Thoracic aorta (tissue), 2 donors: Measurements from ENCODE around the gene TMEM184B. TPM values are rescaled to one million over a fixed set of nuclear protein-coding genes. Genes with fewer than 3 reads are reported as not detected.

Experiments
- ATAC-seq: fragments of 150-250 bp; one replicate; pipeline ENCODE4 v1.8.0; 2017; ENCODE audit warnings: low read depth; ENCODE audit not compliant: insufficient number of reproducible peaks, low FRiP score
- DNase-seq: peaks from one replicate; pipeline ENCODE4 v3.0.0-alpha.2; 2020; ENCODE audit warnings: low spot score
- H3K27ac ChIP-seq, 2 donors: fragments of 200-600 bp; sonication (generic); 1 replicate in 1 of 2; 2 replicates in 1 of 2; pipeline ENCODE4 v1.5.1; 2016; ENCODE audit warnings: mild to moderate bottlenecking in 2 of 2, moderate library complexity in 2 of 2
- H3K27me3 ChIP-seq: fragments of 200-600 bp; sonication (generic); replicated peaks from 2 replicates; pipeline ENCODE4 v1.6.0; 2016; ENCODE audit warnings: mild to moderate bottlenecking; ENCODE audit not compliant: insufficient read depth
- H3K36me3 ChIP-seq: fragments of 200-600 bp; sonication (generic); one replicate; pipeline ENCODE4 v1.5.1; 2016
- H3K4me1 ChIP-seq, 2 donors: fragments of 200-600 bp; sonication (generic); 1 replicate in 1 of 2; 2 replicates in 1 of 2; pipeline versions ENCODE4 v1.5.1 to v1.6.0; 2016; ENCODE audit warnings: low read depth in 2 of 2, mild to moderate bottlenecking in 1 of 2; ENCODE audit not compliant: control insufficient read depth in 1 of 2
- H3K4me3 ChIP-seq: fragments of 200-600 bp; sonication (generic); 2 replicates; pipeline ENCODE4 v1.5.1; 2016; ENCODE audit warnings: mild to moderate bottlenecking
- H3K9me3 ChIP-seq: fragments of 200-600 bp; sonication (generic); 2 replicates; pipeline ENCODE4 v1.5.1; 2016
- total RNA-seq, 2 donors: library from RNA; depleted of rRNA; stranded (reverse); fragments of >200 nt; gene quantifications; one replicate each; pipeline versions ENCODE4 v1.1.0 to v1.2.3, GENCODE V29; 2016
- TF ChIP-seq, protein P1 (sequence below): fragments of 200-600 bp; sonication (generic); IDR thresholded peaks from one replicate; pipeline ENCODE4 v1.5.1; 2019; ENCODE audit warnings: antibody characterized with exemption

The TMEM184B gene
- total RNA-seq, 2 donors from 2014 or later: 134 to 254 TPM

DNA sequence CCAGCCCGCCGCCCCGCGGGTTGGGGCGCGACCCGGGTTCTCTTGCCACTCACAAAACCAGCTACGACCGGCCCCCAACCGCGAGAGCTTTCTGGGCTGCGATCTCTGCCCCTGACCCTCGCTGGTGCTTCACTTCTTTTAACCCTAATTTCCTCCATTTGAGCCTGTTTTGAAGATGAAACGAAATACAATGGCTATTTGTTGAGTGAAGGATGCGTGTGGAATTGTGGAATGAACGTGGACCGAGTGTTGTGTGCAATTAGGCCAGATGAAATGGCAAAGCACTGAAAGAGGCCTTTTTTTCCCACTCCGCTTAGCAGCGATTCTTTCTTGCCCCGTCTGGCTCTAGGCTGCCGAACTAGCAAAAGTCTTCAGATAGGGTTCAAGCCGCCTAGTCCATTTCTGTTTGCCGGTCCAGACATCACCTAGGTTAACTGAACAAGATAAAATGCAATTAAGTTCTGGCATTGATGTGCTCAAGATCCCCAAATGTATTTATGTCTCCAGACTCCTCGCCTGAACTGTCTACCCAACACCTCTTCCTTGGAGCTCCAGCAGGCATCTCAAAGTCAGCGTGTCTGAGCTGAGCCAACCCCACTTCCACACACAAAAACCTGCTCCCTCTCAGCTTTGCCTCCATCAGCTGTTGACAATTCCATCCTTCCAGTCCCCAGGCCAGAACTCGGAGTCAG lies 471 bp upstream of the TMEM184B start:
- Histone ChIP-seq H3K27ac (peak overlapping the region; percentile 93 to 94), H3K36me3 (no peaks in the 10 kb centered on the region), H3K4me1 (peaks cover 29 to 44% of the 10 kb centered on the region in 2 donors), H3K9me3 (no peaks in the 10 kb centered on the region), H3K27me3 (no peaks in the 10 kb centered on the region), H3K4me3 (peak overlapping the region; percentile 88)
- no peak for DNase-seq
- ATAC-seq: no peak
- TF ChIP-seq, protein P1, sequence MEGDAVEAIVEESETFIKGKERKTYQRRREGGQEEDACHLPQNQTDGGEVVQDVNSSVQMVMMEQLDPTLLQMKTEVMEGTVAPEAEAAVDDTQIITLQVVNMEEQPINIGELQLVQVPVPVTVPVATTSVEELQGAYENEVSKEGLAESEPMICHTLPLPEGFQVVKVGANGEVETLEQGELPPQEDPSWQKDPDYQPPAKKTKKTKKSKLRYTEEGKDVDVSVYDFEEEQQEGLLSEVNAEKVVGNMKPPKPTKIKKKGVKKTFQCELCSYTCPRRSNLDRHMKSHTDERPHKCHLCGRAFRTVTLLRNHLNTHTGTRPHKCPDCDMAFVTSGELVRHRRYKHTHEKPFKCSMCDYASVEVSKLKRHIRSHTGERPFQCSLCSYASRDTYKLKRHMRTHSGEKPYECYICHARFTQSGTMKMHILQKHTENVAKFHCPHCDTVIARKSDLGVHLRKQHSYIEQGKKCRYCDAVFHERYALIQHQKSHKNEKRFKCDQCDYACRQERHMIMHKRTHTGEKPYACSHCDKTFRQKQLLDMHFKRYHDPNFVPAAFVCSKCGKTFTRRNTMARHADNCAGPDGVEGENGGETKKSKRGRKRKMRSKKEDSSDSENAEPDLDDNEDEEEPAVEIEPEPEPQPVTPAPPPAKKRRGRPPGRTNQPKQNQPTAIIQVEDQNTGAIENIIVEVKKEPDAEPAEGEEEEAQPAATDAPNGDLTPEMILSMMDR: no peak

DNA sequence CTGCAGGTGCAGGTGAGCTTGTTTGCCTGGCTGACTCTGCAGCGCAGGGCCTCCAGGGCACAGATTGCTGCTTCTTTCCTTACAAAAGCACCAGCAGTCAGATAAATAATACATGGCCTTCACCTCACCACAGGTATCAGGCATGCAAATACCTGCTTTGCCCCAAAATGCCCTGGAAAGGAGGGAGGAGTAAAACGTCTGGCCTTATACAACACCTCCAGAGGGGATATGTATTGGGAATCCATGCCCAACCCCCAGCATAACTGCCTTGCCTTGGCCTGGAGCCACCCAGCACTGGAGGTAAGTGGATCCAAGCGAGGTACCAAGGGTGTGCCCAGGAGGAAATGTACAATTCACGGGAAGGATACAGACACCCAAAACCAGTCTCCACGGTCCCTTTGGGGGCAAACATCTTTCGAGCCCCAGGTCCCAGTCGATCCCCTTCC lies 860 bp downstream of the TMEM184B start:
- H3K4me1 ChIP-seq: peaks cover 32 to 54% of the 10 kb centered on the region in 2 donors
- no peak for DNase-seq

DNA sequence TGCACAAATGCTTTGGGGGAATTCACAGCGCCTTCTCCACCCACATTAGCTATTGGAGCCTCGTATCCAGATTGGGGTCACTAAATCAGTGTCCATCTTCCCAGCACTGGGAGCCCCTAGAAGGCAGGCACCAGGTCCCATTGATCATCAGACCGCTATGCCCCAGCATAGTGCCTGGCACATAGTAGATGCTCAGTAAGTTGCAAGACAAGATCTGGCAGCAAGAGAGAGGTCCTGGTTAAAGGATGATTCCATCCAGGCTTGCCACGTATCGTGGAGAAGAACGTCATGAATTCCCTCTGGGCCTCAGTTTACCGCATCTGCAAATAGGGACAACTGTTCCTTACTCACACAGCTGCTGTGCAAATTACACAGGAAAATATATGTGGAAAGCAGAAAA lies 1.7 kb downstream of the TMEM184B start:
- Histone ChIP-seq H3K27me3 (no peaks in the 10 kb centered on the region), H3K4me1 (peaks cover 38 to 62% of the 10 kb centered on the region in 2 donors), H3K9me3 (no peaks in the 10 kb centered on the region), H3K36me3 (no peaks in the 10 kb centered on the region), H3K4me3 (peak overlapping the region; percentile 88), H3K27ac (peak overlapping the region; percentile 93 to 94)
- TF ChIP-seq, protein P1: no peak
- ATAC-seq (no peak), DNase-seq (no peak)

More for the DNA sequence above, 860 bp downstream of the TMEM184B start:
- TF ChIP-seq, protein P1: no peak
- Histone ChIP-seq H3K27me3 (no peaks in the 10 kb centered on the region), H3K36me3 (no peaks in the 10 kb centered on the region), H3K27ac (peak overlapping the region; percentile 93 to 94), H3K9me3 (no peaks in the 10 kb centered on the region), H3K4me3 (peak overlapping the region; percentile 88)
- ATAC-seq: no peak

DNA sequence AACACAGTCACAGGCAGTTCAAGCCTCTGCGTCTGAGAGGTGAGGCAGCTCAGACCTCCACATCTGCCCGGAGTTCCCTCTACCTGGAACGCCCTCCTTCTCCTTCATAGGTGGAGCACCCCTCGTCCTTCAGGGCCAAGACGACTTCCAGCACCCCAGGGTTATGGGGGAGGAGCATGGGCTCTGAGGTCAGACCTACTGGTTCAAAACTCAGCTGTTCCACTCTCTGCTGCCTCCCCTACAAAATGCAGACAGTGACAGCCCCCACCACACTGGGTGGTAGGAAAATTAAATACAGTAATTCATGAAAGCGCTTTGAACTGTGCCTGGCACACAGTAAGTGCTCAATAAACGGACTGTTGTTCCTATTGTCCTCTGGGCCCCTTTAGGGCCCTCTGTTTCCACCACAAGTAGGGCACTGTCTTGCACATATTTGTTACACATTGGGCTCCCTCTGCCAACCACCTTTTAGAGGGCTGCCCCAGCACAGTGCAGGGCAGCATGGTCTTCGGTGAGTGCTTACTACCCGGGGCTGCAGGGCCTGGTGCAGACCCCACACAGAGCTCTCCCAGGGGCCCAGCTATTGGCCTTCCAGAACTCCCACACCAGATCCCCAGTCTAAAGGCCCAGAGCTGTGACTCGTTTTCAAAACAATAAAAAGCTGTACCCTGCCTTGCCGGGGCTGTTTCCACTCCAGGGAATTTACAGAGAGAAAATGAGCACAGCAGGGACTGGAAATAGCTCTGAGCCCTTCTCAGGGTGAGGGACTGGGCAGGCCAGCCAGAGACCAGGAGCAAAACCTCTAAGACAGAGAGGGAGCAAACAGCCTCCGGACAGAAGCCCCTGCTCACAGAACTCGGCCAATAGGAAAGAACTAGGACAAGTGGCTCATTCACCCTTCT lies 2.5 kb downstream of the TMEM184B start:
- DNase-seq (no peak), ATAC-seq (no peak)
- Histone ChIP-seq H3K4me3 (peak overlapping the region; percentile 88), H3K4me1 (peaks cover 42 to 68% of the 10 kb centered on the region in 2 donors), H3K27me3 (no peaks in the 10 kb centered on the region), H3K9me3 (no peaks in the 10 kb centered on the region), H3K36me3 (no peaks in the 10 kb centered on the region), H3K27ac (peak overlapping the region; percentile 93 to 94)
- TF ChIP-seq, protein P1: no peak

DNA sequence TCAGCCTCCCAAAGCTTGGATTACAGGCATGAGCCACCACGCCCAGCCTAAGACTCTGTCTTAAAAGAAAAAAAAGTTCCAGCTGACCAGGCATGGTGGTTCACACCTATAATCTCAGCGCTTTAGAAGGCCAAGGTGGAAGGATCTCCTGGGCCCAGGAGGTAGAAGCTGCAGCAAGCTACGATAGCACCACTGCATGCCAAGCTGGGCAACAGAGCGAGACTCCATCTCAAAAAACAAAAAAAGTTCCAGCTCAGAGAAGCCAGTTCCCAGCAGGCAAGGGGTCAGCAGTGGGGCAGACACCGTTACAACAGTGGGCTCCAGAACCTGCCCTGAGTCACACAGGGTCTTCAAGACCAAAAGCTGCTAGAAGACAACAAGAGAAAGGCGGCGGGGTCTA lies 3.3 kb downstream of the TMEM184B start:
- DNase-seq (no peak), ATAC-seq (no peak)
- Histone ChIP-seq H3K27me3 (no peaks in the 10 kb centered on the region), H3K4me3 (no peak overlapping the region), H3K4me1 (peaks cover 42 to 68% of the 10 kb centered on the region in 2 donors), H3K27ac (no peak overlapping the region), H3K36me3 (no peaks in the 10 kb centered on the region), H3K9me3 (no peaks in the 10 kb centered on the region)
- TF ChIP-seq, protein P1: no peak
